ENCODE data around the gene CCDC197. TPM values are rescaled to one million over a fixed set of nuclear protein-coding genes. Genes with fewer than 3 reads are reported as not detected.

CCDC197 gene
- total RNA-seq, 1 experiment from 2014 or later, result not detected

DNA sequence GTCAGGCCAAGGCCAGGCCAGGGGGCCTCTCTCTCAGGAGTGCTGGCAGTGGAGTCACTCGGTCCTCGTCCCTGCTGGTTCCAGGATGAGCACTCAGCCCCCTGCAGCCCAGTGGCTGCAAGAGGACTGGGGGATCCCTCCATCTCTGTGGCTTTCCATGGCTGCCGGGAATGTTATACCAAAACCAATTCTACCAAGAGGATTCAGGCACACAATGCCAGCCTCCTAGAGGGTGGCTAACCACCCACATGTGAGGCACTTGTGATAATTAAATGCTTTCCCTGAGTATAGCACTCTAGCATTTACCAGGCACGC, 42.6 kb upstream of the CCDC197 start:
- H2AK5ac ChIP-seq (ENCODE audit: insufficient read length, low read length), result no peak overlapping the region
- H3K9me3 ChIP-seq (ENCODE audit: control insufficient read depth, low read depth, low read length), result no peaks in the 10 kb centered on the region
- no peak overlapping the region for H2BK12ac ChIP-seq (ENCODE audit: insufficient read length, low read depth, low read length)
- no peak overlapping the region for H3K4ac ChIP-seq (ENCODE audit: low read depth, low read length)
- H3K27ac Mint-ChIP-seq, result no peak overlapping the region
- no peak overlapping the region for H4K8ac ChIP-seq (replicated peaks; ENCODE audit: insufficient read length, low read depth, low read length)
- no peak overlapping the region for H3K4me3 Mint-ChIP-seq
- H3K18ac ChIP-seq (ENCODE audit: insufficient read length, low read depth, low read length), result no peak overlapping the region
- H3K56ac ChIP-seq (ENCODE audit: insufficient read length, low read depth, low read length), result no peak overlapping the region
- H4K20me1 ChIP-seq (ENCODE audit: control insufficient read depth, insufficient read depth, insufficient read length), result no peaks in the 10 kb centered on the region
- no peak overlapping the region for H3K27ac ChIP-seq (ENCODE audit: insufficient read length, low read depth, low read length)
- H3K9ac ChIP-seq (ENCODE audit: extremely low read depth, insufficient read length, low read length), result no peak overlapping the region
- H3K27me3 ChIP-seq (ENCODE audit: insufficient read depth, low read length), result no peaks in the 10 kb centered on the region
- no peak overlapping the region for H2BK120ac ChIP-seq (ENCODE audit: low read depth, low read length, poor library complexity, severe bottlenecking)
- WGBS (ENCODE audit: extremely low coverage, insufficient read length, low lambda C conversion rate), result no CpG with 5 or more reads among the region's 4 CpGs
- H3K23me2 ChIP-seq (ENCODE audit: insufficient read length, low read depth, low read length, poor library complexity, severe bottlenecking), result no peaks in the 10 kb centered on the region
- DNase-seq, result no peak
- H3K4me1 Mint-ChIP-seq, result peaks cover 33 to 41% of the 10 kb centered on the region in 2 experiments
- no peaks in the 10 kb centered on the region for H3K79me2 ChIP-seq (ENCODE audit: insufficient read depth, low read length)
- no peak overlapping the region for H3K23ac ChIP-seq (ENCODE audit: insufficient read length, low read depth, low read length)
- H4K91ac ChIP-seq (ENCODE audit: insufficient read length, low read depth, low read length), result no peak overlapping the region
- no peaks in the 10 kb centered on the region; the same call in 1 of the 2 replicates for H3K4me1 ChIP-seq (ENCODE audit: insufficient read depth, low read length)
- no peak overlapping the region for H2BK15ac ChIP-seq (ENCODE audit: low read depth, low read length)
- H3K79me1 ChIP-seq (ENCODE audit: insufficient read depth, low read depth, low read length, poor library complexity, severe bottlenecking), result no peaks in the 10 kb centered on the region
- no peak overlapping the region for H2BK5ac ChIP-seq (ENCODE audit: insufficient read length, low read length)
- no peaks in the 10 kb centered on the region for H3K36me3 Mint-ChIP-seq (ENCODE audit: insufficient read depth in 1 of 3, low read depth in 3 of 3)
- H3K4me2 ChIP-seq (ENCODE audit: insufficient read depth, insufficient read length, low read length), result no peak overlapping the region
- H3K27me3 Mint-ChIP-seq (ENCODE audit: low read depth), result no peaks in the 10 kb centered on the region; the same call in none of the 2 replicates
- TF ChIP-seq, protein P1, sequence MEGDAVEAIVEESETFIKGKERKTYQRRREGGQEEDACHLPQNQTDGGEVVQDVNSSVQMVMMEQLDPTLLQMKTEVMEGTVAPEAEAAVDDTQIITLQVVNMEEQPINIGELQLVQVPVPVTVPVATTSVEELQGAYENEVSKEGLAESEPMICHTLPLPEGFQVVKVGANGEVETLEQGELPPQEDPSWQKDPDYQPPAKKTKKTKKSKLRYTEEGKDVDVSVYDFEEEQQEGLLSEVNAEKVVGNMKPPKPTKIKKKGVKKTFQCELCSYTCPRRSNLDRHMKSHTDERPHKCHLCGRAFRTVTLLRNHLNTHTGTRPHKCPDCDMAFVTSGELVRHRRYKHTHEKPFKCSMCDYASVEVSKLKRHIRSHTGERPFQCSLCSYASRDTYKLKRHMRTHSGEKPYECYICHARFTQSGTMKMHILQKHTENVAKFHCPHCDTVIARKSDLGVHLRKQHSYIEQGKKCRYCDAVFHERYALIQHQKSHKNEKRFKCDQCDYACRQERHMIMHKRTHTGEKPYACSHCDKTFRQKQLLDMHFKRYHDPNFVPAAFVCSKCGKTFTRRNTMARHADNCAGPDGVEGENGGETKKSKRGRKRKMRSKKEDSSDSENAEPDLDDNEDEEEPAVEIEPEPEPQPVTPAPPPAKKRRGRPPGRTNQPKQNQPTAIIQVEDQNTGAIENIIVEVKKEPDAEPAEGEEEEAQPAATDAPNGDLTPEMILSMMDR (conservative IDR thresholded peaks at IDR 0.05), result no peak
- H2AFZ ChIP-seq (ENCODE audit: low read length), result no peak overlapping the region
- no peaks in the 10 kb centered on the region; a peak in 1 of 5 replicates for H3K9me3 Mint-ChIP-seq
- no peak overlapping the region for H3T11ph ChIP-seq (ENCODE audit: low read length)
- no peak overlapping the region; the same call in 1 of the 2 replicates for H3K14ac ChIP-seq (ENCODE audit: insufficient read depth, low read length)
- no peak overlapping the region for H2BK20ac ChIP-seq (ENCODE audit: low read depth, low read length, poor library complexity, severe bottlenecking)
- H4K5ac ChIP-seq (ENCODE audit: insufficient read length, low read depth, low read length), result no peak overlapping the region

All from H9 (cell line).